Middle frontal gyrus (tissue), 1 donor: Measurements from ENCODE around the gene BCAS3.

Source experiments
- DNase-seq: peaks from one replicate; pipeline ENCODE4 v3.0.0-alpha.2; 2015; ENCODE audit warnings: low spot score; ENCODE audit errors: extremely low spot score

The BCAS3 gene

GRCh38 chr17:61217878-61218437 lies 540.3 kb downstream of the BCAS3 start:
- DNase-seq = no peak

GRCh38 chr17:61218438-61218837 lies 540.8 kb downstream of the BCAS3 start:
- no peak for DNase-seq

- DNase-seq = no peak
These were observed 541.8 kb downstream of the BCAS3 start for GRCh38 chr17:61219460-61219859.

- DNase-seq = no peak
These were observed 543.5 kb downstream of the BCAS3 start for GRCh38 chr17:61221181-61221580.

GRCh38 chr17:61221597-61222471 lies 544.2 kb downstream of the BCAS3 start:
- no peak for DNase-seq

GRCh38 chr17:61223725-61224124 lies 546.1 kb downstream of the BCAS3 start:
- DNase-seq = no peak

GRCh38 chr17:61225178-61225882 lies 547.7 kb downstream of the BCAS3 start:
- DNase-seq = no peak

- DNase-seq = no peak
These were observed 550.2 kb downstream of the BCAS3 start for GRCh38 chr17:61227866-61228265.

- no peak for DNase-seq
These were observed 552.8 kb downstream of the BCAS3 start for GRCh38 chr17:61230461-61230860.

GRCh38 chr17:61230972-61231820 lies 553.5 kb downstream of the BCAS3 start:
- no peak for DNase-seq

- DNase-seq = no peak
These were observed 555.2 kb downstream of the BCAS3 start for GRCh38 chr17:61232871-61233270.

GRCh38 chr17:61233991-61234750 lies 556.5 kb downstream of the BCAS3 start:
- no peak for DNase-seq

- no peak for DNase-seq
These were observed 557.6 kb downstream of the BCAS3 start for GRCh38 chr17:61235001-61235826.

- no peak for DNase-seq
These were observed 558.2 kb downstream of the BCAS3 start for GRCh38 chr17:61235827-61236197.

GRCh38 chr17:61237275-61237674 lies 559.6 kb downstream of the BCAS3 start:
- DNase-seq = no peak

- DNase-seq = no peak
These were observed 560.8 kb downstream of the BCAS3 start for GRCh38 chr17:61238455-61238933.

- DNase-seq = no peak
These were observed 561.7 kb downstream of the BCAS3 start for GRCh38 chr17:61239327-61239726.

GRCh38 chr17:61239953-61240352 lies 562.3 kb downstream of the BCAS3 start:
- DNase-seq = no peak

- no peak for DNase-seq
These were observed 563.3 kb downstream of the BCAS3 start for GRCh38 chr17:61240851-61241468.
